GM19025 (cell line): Measurements from ENCODE around the gene CAMTA1.
"Not testable (repeated sequence)": the region's sequence is repeated elsewhere in the genome, so short reads cannot be mapped to it uniquely, and the experiment has no call there.

ENCODE experiments used
- ATAC-seq: cut with Tn5 transposase; IDR thresholded peaks from one replicate; pipeline ENCODE4 v1.9.1; 2021; ENCODE audit warnings: mild to moderate bottlenecking, low read depth, moderate library complexity; ENCODE audit not compliant: unreplicated experiment

Gene CAMTA1

GRCh38 chr1:6842301-6842700 is 57.0 kb downstream of the CAMTA1 start:
- ATAC-seq: no peak

- ATAC-seq: not testable (repeated sequence)
Measured at GRCh38 chr1:6845786-6846185, 60.5 kb downstream of the CAMTA1 start.

- no peak for ATAC-seq
Measured at GRCh38 chr1:6848816-6849215, 63.6 kb downstream of the CAMTA1 start.

- ATAC-seq: no peak
Measured at GRCh38 chr1:6850537-6850936, 65.3 kb downstream of the CAMTA1 start.

- ATAC-seq: no peak
Measured at GRCh38 chr1:6852136-6852890, 67.1 kb downstream of the CAMTA1 start.

GRCh38 chr1:6854166-6854565 is 68.9 kb downstream of the CAMTA1 start:
- no peak for ATAC-seq

GRCh38 chr1:6857831-6858230 is 72.6 kb downstream of the CAMTA1 start:
- no peak for ATAC-seq

GRCh38 chr1:6858596-6858995 is 73.3 kb downstream of the CAMTA1 start:
- no peak for ATAC-seq

- ATAC-seq: no peak
Measured at GRCh38 chr1:6859415-6860343, 74.4 kb downstream of the CAMTA1 start.

- ATAC-seq: no peak
Measured at GRCh38 chr1:6860401-6860800, 75.1 kb downstream of the CAMTA1 start.

- no peak for ATAC-seq
Measured at GRCh38 chr1:6861075-6861724, 75.9 kb downstream of the CAMTA1 start.

GRCh38 chr1:6862906-6863305 is 77.7 kb downstream of the CAMTA1 start:
- ATAC-seq: no peak

GRCh38 chr1:6864166-6864565 is 78.9 kb downstream of the CAMTA1 start:
- no peak for ATAC-seq

- ATAC-seq: no peak
Measured at GRCh38 chr1:6866825-6867224, 81.6 kb downstream of the CAMTA1 start.

- no peak for ATAC-seq
Measured at GRCh38 chr1:6867321-6867720, 82.1 kb downstream of the CAMTA1 start.

GRCh38 chr1:6867729-6868659 is 82.7 kb downstream of the CAMTA1 start:
- ATAC-seq: no peak

- no peak for ATAC-seq
Measured at GRCh38 chr1:6868660-6869380, 83.6 kb downstream of the CAMTA1 start.

GRCh38 chr1:6869545-6869944 is 84.3 kb downstream of the CAMTA1 start:
- no peak for ATAC-seq

- ATAC-seq: no peak
Measured at GRCh38 chr1:6870086-6870485, 84.8 kb downstream of the CAMTA1 start.
